GM19328 (cell line): ENCODE data around the gene ZNF598.
"Not testable (repeated sequence)": the region's sequence is repeated elsewhere in the genome, so short reads cannot be mapped to it uniquely, and the experiment has no call there.

Experiments
- ATAC-seq: cut with Tn5 transposase; IDR thresholded peaks from one replicate; pipeline ENCODE4 v1.9.1; 2021; ENCODE audit warnings: mild to moderate bottlenecking, moderate library complexity; ENCODE audit not compliant: unreplicated experiment

Gene ZNF598

DNA sequence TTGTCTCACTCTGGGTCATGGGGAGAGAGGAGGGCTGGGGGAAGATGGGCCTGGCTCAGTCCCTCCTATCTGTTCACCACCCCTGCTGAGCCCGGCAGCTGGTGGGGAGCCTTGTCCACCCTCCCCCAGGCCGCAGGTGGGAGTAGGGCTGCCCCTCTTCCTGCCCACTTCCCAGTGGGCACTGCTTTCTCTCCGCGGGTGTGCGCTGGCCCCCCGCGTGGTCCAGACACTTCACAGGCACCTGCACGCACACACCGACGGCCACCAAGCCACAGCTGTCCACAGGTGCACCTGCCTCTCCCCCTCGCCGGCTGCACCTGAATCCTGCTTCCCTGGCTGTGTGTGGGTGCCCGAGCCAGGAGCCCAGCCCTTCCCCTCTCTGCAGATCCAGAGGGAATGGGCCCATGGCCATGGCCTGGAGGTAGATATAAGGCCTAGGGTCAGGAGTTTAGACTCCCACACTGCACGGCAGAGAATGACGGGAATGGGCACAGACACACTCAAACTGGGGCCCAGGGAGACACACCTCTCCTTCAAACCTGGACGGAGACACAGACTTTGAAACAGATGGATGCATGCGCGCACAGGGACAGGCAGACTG is 19.1 kb upstream of the ZNF598 start:
- ATAC-seq = no peak

GRCh38 chr16:2028146-2028545 is 18.5 kb upstream of the ZNF598 start:
- ATAC-seq = no peak

GRCh38 chr16:2027024-2028010 is 17.7 kb upstream of the ZNF598 start:
- no peak for ATAC-seq

GRCh38 chr16:2026461-2027023 is 16.9 kb upstream of the ZNF598 start, which contains the start of gene NHERF2:
TSS of gene NHERF2 (plus strand) at chr16:2026902. CDS start at chr16:2027006, 104 bp downstream.
- no peak for ATAC-seq

- no peak for ATAC-seq
Measured at GRCh38 chr16:2025878-2026460, 16.3 kb upstream of the ZNF598 start.

DNA sequence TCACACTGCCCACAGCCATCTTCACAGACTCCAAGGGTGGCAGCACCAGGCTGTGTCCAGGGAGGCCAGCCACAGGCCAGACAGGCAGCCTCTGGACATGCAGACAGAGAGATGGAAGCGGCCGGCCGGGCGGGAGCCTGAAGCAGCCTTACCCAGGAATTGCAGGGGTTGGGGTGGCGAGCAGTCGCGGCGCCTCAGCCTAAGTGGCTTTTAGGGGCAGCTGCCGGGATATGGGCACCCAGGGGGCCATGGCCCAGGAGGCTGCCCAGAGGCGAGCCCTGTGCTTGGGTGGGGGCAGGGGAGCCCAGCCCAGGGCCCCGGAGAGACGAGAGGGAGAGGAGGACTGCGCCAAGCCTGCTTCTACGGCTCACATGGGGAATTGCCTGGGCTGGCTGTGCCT is 15.6 kb upstream of the ZNF598 start:
- no peak for ATAC-seq

- no peak for ATAC-seq
Measured at GRCh38 chr16:2024032-2024420, 14.4 kb upstream of the ZNF598 start.

GRCh38 chr16:2023092-2024031 is 13.7 kb upstream of the ZNF598 start:
- ATAC-seq = peak; percentile 78

- no peak for ATAC-seq
Measured at GRCh38 chr16:2022723-2023091, 13.1 kb upstream of the ZNF598 start.

DNA sequence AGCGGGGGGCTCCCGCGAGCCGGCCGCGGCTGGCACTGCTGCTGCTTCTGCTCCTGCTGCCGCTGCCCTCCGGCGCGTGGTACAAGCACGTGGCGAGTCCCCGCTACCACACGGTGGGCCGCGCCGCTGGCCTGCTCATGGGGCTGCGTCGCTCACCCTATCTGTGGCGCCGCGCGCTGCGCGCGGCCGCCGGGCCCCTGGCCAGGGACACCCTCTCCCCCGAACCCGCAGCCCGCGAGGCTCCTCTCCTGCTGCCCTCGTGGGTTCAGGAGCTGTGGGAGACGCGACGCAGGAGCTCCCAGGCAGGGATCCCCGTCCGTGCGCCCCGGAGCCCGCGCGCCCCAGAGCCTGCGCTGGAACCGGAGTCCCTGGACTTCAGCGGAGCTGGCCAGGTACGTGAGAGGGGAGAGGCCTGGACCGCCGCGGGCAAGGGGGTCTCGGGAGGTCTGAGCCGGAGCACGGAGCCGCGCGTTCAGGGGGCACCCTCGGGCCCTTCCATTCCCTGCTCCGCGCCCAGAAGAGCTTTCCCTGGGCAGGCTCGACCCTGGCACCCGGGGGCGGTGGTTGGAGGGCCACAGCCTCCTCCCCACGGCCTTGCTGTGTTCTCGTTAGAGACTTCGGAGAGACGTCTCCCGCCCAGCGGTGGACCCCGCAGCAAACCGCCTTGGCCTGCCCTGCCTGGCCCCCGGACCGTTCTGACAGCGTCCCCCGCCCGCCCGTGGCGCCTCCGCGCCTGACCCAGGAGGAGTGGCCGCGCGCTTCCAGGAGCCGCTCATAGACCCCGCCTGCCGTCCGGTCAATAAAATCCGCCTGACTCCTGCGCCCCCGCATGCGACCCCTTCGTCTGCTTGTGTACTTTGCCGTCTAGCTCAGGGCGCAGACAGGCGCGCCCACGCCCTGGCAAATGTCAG is 10.6 kb upstream of the ZNF598 start:
- no peak for ATAC-seq

DNA sequence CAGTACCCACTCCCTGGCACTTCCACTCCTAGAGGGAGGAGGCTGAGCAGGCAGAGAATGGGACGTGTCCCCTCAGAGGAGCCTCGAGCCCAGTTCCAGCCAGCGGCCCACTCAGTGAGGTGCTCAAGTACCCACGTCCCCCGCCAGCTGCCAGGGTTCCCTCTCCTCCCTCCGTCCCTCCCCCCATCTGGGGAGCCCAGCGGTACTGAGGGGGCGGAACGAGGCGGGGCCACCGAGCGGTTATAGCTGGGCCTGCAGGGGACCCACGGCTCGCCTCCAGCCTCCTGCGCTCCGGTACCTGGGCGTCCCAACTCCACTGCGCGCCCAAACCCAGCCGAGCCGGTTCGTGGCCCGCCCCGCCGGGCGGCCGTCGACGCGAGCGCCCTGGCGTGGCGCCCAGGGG is 9.9 kb upstream of the ZNF598 start, which contains the start of gene NPW:
Gene NPW (plus strand): TSS at position 268 of the 403 bp plus-strand sequence.
- no peak for ATAC-seq

GRCh38 chr16:2016407-2016922 is 6.8 kb upstream of the ZNF598 start:
- no peak for ATAC-seq

- ATAC-seq = no peak
Measured at GRCh38 chr16:2015947-2016208, 6.3 kb upstream of the ZNF598 start.

- ATAC-seq = no peak
Measured at GRCh38 chr16:2015117-2015946, 5.7 kb upstream of the ZNF598 start.

DNA sequence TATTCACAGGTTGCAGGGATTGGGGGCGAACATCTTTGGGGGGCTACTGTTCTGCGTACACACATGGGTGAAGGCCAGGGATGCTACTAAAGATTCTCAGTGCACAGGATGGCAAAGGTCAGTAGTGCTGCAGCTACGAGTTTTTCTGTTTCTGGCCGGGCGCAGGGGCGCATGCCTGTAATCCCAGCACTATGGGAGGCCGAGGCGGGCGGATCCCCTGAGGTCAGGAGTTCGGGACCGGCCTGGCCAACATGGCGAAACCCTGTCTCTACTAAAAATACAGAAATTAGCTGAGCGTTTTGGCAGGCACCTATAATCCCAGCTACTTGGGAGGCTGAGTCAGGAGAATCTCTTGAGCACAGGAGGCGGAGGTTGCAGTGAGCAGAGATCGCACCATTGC is 3.9 kb upstream of the ZNF598 start:
- ATAC-seq = no peak

- not testable (repeated sequence) for ATAC-seq
Measured at GRCh38 chr16:2011726-2012125, 2.1 kb upstream of the ZNF598 start.

- peak; percentile 31 for ATAC-seq
Measured at GRCh38 chr16:2009164-2009711, 383 bp downstream of the ZNF598 start.

- no peak for ATAC-seq
Measured at GRCh38 chr16:2008631-2009163, 924 bp downstream of the ZNF598 start.
